WERI-Rb-1 (cell line): Measurements from ENCODE around the gene SEC14L6.

Experiments
- DNase-seq: peaks from one replicate; pipeline ENCODE4 v3.0.0-alpha.2; 2020
- H3K27ac ChIP-seq: fragments of 250-450 bp; sonication (Bioruptor Pico); 2 replicates; pipeline ENCODE4 v1.5.1; 2020; ENCODE audit warnings: mild to moderate bottlenecking, moderate library complexity
- H3K27me3 ChIP-seq: fragments of 250-450 bp; sonication (Bioruptor Pico); 2 replicates; pipeline ENCODE4 v1.5.1; 2021; ENCODE audit warnings: mild to moderate bottlenecking, low read depth, moderate library complexity; ENCODE audit not compliant: insufficient read depth, severe bottlenecking
- H3K36me3 ChIP-seq: fragments of 250-450 bp; sonication (Bioruptor Pico); 2 replicates; pipeline ENCODE4 v1.5.1; 2020; ENCODE audit warnings: mild to moderate bottlenecking, moderate library complexity
- H3K4me3 ChIP-seq: 2 replicates; pipeline ENCODE4 v1.5.1; 2011; ENCODE audit warnings: low read depth, mild to moderate bottlenecking, control low read depth, low read length
- H3K9me3 ChIP-seq: fragments of 250-450 bp; sonication (Bioruptor Pico); 2 replicates; pipeline ENCODE4 v1.5.1; 2021; ENCODE audit warnings: mild to moderate bottlenecking, moderate library complexity; ENCODE audit not compliant: severe bottlenecking
- CTCF ChIP-seq: IDR thresholded peaks from 2 replicates; pipeline ENCODE4 v1.5.1; 2011; ENCODE audit warnings: low read depth, mild to moderate bottlenecking, control low read depth, inconsistent platforms, low read length

SEC14L6 gene

GRCh38 chr22:30474121-30474520 lies 72.4 kb downstream of the SEC14L6 start:
- DNase-seq, result no peak
- Histone ChIP-seq H3K27ac (no peak overlapping the region), H3K27me3 (no peaks in the 10 kb centered on the region), H3K9me3 (no peaks in the 10 kb centered on the region), H3K4me3 (no peak overlapping the region), H3K36me3 (no peaks in the 10 kb centered on the region)
- TF ChIP-seq CTCF, result no peak

GRCh38 chr22:30472994-30473720 lies 73.4 kb downstream of the SEC14L6 start:
- H3K27me3 ChIP-seq, result no peaks in the 10 kb centered on the region
- H3K9me3 ChIP-seq, result no peaks in the 10 kb centered on the region
- H3K4me3 ChIP-seq, result no peak overlapping the region
- no peak overlapping the region for H3K27ac ChIP-seq
- TF ChIP-seq CTCF, result no peak
- H3K36me3 ChIP-seq, result no peaks in the 10 kb centered on the region
- no peak for DNase-seq
